Natural killer cell (primary cell): ENCODE data around the gene RALGPS2. TPM values are rescaled to one million over a fixed set of nuclear protein-coding genes. Genes with fewer than 3 reads are reported as not detected.

Source experiments
- ATAC-seq, 3 donors: fragments of 150-1000 bp in 2 of 3; fragments of 200-7000 bp in 1 of 3; cut with Tn5 transposase; 1 replicate in 1 of 3; 2 replicates in 2 of 3; pipeline ENCODE4 v1.10.0; 2021; ENCODE audit warnings: mild to moderate bottlenecking in 2 of 3, moderate library complexity in 2 of 3
- DNase-seq, 2 donors: peaks; one replicate each; pipeline versions ENCODE4 v3.0.0 to v3.0.0-alpha.2; 2013 to 2021; ENCODE audit warnings: mixed read lengths in 1 of 2
- H3K27ac ChIP-seq: one replicate; pipeline ENCODE4 v1.5.1; 2013; ENCODE audit warnings: mild to moderate bottlenecking, low read length
- H3K27me3 ChIP-seq: one replicate; pipeline ENCODE4 v1.6.1; 2013; ENCODE audit warnings: low read length; ENCODE audit not compliant: control insufficient read depth, insufficient read depth
- H3K36me3 ChIP-seq: one replicate; pipeline ENCODE4 v1.6.1; 2013; ENCODE audit warnings: low read length; ENCODE audit not compliant: control insufficient read depth, insufficient read depth
- H3K4me1 ChIP-seq: one replicate; pipeline ENCODE4 v1.6.1; 2013; ENCODE audit warnings: low read length; ENCODE audit not compliant: control insufficient read depth, insufficient read depth
- H3K4me3 ChIP-seq: one replicate; pipeline ENCODE4 v1.5.1; 2013; ENCODE audit warnings: low read length
- H3K9me3 ChIP-seq: one replicate; pipeline ENCODE4 v1.6.1; 2013; ENCODE audit warnings: low read length; ENCODE audit not compliant: control insufficient read depth, insufficient read depth
- H3K27ac Mint-ChIP-seq, 2 donors: one replicate each; pipeline ENCODE4 v1.8.0; 2022; ENCODE audit warnings: mild to moderate bottlenecking in 2 of 2, mixed read lengths in 2 of 2, moderate library complexity in 1 of 2
- H3K27me3 Mint-ChIP-seq, 2 donors: one replicate each; pipeline ENCODE4 v1.8.0; 2022; ENCODE audit warnings: low read depth in 2 of 2, mixed read lengths in 2 of 2
- H3K36me3 Mint-ChIP-seq: one replicate; pipeline ENCODE4 v1.8.0; 2022; ENCODE audit warnings: mixed read lengths
- H3K4me1 Mint-ChIP-seq, 2 donors: one replicate each; pipeline ENCODE4 v1.8.0; 2022; ENCODE audit warnings: mixed read lengths in 2 of 2
- H3K4me3 Mint-ChIP-seq: one replicate; pipeline ENCODE4 v1.8.0; 2022; ENCODE audit warnings: mild to moderate bottlenecking, moderate library complexity, mixed read lengths
- H3K9me3 Mint-ChIP-seq, 2 donors: one replicate each; pipeline ENCODE4 v1.8.0; 2022; ENCODE audit warnings: mixed read lengths in 2 of 2
- WGBS: methylation state at CpG from one replicate; pipeline ENCODE4 v1.1.7; 2013; ENCODE audit warnings: missing lambda C conversion rate; ENCODE audit not compliant: insufficient coverage; 5-methylcytosine and 5-hydroxymethylcytosine counted together
- intact Hi-C: fragments of 100-400 bp; cut with micrococcal nuclease; formaldehyde crosslinking; loops from one replicate; pipeline ENCODE4 v1.14.2; 2022
- total RNA-seq, 4 donors: library from RNA; stranded (reverse); fragments of 120-200 nt in 1 of 4; gene quantifications; one replicate each; pipeline versions ENCODE4 v1.2.3 to v1.2.4, GENCODE V29; 2013 to 2022
- TF ChIP-seq, protein P1 (sequence below): fragments of 200-600 bp; IDR thresholded peaks from one replicate; pipeline ENCODE4 v1.8.0; 2022; ENCODE audit warnings: antibody characterized with exemption

Gene RALGPS2
- total RNA-seq, 3 donors from 2014 or later (not counting 1 experiment from before 2014, with no cell fraction given), result 11.1 to 12.4 (median 11.8) TPM

DNA sequence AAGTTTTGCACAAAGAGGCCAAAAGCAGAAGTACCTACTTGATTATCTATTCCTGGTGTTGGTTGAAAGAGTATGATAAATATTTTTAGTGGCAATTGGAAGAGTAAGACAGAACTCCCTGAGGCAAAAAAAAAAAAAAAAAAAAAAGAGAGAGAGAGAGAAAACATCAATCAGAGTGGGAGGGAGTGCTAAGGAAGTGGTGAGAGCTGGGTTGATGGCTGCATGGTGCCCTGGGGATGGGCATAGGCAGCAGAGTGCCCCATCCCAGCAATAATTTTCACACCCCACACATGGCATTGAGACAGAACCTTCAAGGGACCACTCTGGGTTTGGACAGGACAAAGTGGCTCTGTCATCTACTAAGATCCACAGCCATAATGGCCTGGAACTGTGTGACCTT, 241.3 kb downstream of the RALGPS2 start:
- H3K36me3 Mint-ChIP-seq, result no peaks in the 10 kb centered on the region
- Histone ChIP-seq H3K4me1 (no peaks in the 10 kb centered on the region), H3K4me3 (no peak overlapping the region), H3K36me3 (no peaks in the 10 kb centered on the region), H3K9me3 (peaks cover 3% of the 10 kb centered on the region), H3K27me3 (no peaks in the 10 kb centered on the region), H3K27ac (no peak overlapping the region)
- no peak overlapping the region for H3K27ac Mint-ChIP-seq
- ATAC-seq, result no peak
- DNase-seq, result no peak
- H3K27me3 Mint-ChIP-seq, result peaks cover 0 to 5% of the 10 kb centered on the region in 2 donors
- H3K4me1 Mint-ChIP-seq, result no peaks in the 10 kb centered on the region
- H3K9me3 Mint-ChIP-seq, result no peaks in the 10 kb centered on the region
- TF ChIP-seq, protein P1, sequence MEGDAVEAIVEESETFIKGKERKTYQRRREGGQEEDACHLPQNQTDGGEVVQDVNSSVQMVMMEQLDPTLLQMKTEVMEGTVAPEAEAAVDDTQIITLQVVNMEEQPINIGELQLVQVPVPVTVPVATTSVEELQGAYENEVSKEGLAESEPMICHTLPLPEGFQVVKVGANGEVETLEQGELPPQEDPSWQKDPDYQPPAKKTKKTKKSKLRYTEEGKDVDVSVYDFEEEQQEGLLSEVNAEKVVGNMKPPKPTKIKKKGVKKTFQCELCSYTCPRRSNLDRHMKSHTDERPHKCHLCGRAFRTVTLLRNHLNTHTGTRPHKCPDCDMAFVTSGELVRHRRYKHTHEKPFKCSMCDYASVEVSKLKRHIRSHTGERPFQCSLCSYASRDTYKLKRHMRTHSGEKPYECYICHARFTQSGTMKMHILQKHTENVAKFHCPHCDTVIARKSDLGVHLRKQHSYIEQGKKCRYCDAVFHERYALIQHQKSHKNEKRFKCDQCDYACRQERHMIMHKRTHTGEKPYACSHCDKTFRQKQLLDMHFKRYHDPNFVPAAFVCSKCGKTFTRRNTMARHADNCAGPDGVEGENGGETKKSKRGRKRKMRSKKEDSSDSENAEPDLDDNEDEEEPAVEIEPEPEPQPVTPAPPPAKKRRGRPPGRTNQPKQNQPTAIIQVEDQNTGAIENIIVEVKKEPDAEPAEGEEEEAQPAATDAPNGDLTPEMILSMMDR, result no peak
- intact Hi-C loops, result no loop called here
- no peak overlapping the region for H3K4me3 Mint-ChIP-seq

- Mint-ChIP-seq H3K4me3 (no peak overlapping the region), H3K4me1 (peaks cover 0 to 12% of the 10 kb centered on the region in 2 donors), H3K9me3 (no peaks in the 10 kb centered on the region), H3K36me3 (no peaks in the 10 kb centered on the region), H3K27ac (no peak overlapping the region), H3K27me3 (peaks cover 2 to 3% of the 10 kb centered on the region in 2 donors)
- no peak overlapping the region for H3K27ac ChIP-seq
- H3K4me3 ChIP-seq, result no peak overlapping the region
- ATAC-seq (no peak), DNase-seq (no peak)
- H3K27me3 ChIP-seq, result no peaks in the 10 kb centered on the region
- H3K9me3 ChIP-seq, result peaks cover 3% of the 10 kb centered on the region
- H3K4me1 ChIP-seq, result peaks cover 6% of the 10 kb centered on the region
- TF ChIP-seq, protein P1, result no peak
- intact Hi-C loops, result no loop called here
- 92% methylated on average over 8 of the region's 9 CpGs for WGBS
- H3K36me3 ChIP-seq, result no peaks in the 10 kb centered on the region
These were observed 244.4 kb downstream of the RALGPS2 start for GRCh38 chr1:178969226-178969987.

- H3K27ac Mint-ChIP-seq, result no peak overlapping the region
- 88% methylated on average over 5 of the region's 5 CpGs for WGBS
- Histone ChIP-seq H3K9me3 (no peaks in the 10 kb centered on the region), H3K27ac (no peak overlapping the region), H3K27me3 (no peaks in the 10 kb centered on the region), H3K4me3 (no peak overlapping the region), H3K4me1 (peaks cover 6% of the 10 kb centered on the region), H3K36me3 (no peaks in the 10 kb centered on the region)
- no peaks in the 10 kb centered on the region for H3K9me3 Mint-ChIP-seq
- TF ChIP-seq, protein P1, result no peak
- H3K27me3 Mint-ChIP-seq, result peaks cover 3 to 8% of the 10 kb centered on the region in 2 donors
- no peak for DNase-seq
- H3K36me3 Mint-ChIP-seq, result no peaks in the 10 kb centered on the region
- peaks cover 0 to 12% of the 10 kb centered on the region in 2 donors for H3K4me1 Mint-ChIP-seq
- intact Hi-C loops, result no loop called here
- no peak overlapping the region for H3K4me3 Mint-ChIP-seq
- ATAC-seq, result no peak
These were observed 245.1 kb downstream of the RALGPS2 start for GRCh38 chr1:178970184-178970583.

Other genes starting within 250 kb of the RALGPS2 start
- gene CLEC20A, start 228.3 kb upstream of the RALGPS2 start, total RNA-seq, result not detected
- gene TEX35, start 212.1 kb upstream of the RALGPS2 start, total RNA-seq, result not detected
- not detected for gene ANGPTL1, start 145.8 kb downstream of the RALGPS2 start, total RNA-seq